AG09309 (cell line): ENCODE data around the gene PLD4.
"Not testable (repeated sequence)": the region's sequence is repeated elsewhere in the genome, so short reads cannot be mapped to it uniquely, and the experiment has no call there.

Experiments
- DNase-seq: peaks from one replicate; pipeline ENCODE4 v3.0.0-alpha.2; 2010; ENCODE audit warnings: low read depth
- H3K4me3 ChIP-seq: 2 replicates; pipeline ENCODE4 v1.5.1; 2011; ENCODE audit warnings: mild to moderate bottlenecking, low read depth, low read length, moderate library complexity; ENCODE audit not compliant: control insufficient read depth
- CTCF ChIP-seq: IDR thresholded peaks from 2 replicates; pipeline ENCODE4 v1.5.1; 2011; ENCODE audit warnings: mild to moderate bottlenecking, low read depth, low read length, inconsistent platforms; ENCODE audit not compliant: insufficient read depth, control insufficient read depth; ENCODE audit errors: missing control alignments

PLD4 gene

GRCh38 chr14:104897330-104898194, 27.1 kb upstream of the PLD4 start:
- DNase-seq, result no peak
- no peak overlapping the region for H3K4me3 ChIP-seq
- TF ChIP-seq CTCF, result no peak

- no peak for DNase-seq
- no peak for TF ChIP-seq CTCF
- H3K4me3 ChIP-seq, result no peak overlapping the region
Measured at GRCh38 chr14:104898195-104898558, 26.5 kb upstream of the PLD4 start.

- no peak for TF ChIP-seq CTCF
Measured at GRCh38 chr14:104898870-104899510, 25.7 kb upstream of the PLD4 start.

DNA sequence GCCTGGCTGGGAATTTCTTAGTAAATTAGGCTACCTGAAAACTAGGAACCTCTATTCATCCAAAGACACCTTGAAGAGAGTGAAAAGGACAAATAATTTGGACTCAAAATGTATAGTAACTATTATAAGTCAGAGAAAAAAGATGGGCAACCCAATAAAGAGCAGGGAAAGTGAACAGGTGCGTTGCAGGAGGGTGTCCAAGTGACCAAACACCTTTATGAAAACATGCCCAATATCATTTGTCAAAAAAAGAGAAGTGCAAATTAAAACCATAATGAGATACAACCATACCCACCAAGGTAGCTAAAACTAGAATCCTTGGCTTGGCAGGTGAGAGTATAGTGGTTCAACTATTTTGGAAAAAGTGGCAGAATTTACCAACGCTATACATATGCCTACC, 24.9 kb upstream of the PLD4 start:
- TF ChIP-seq CTCF, result no peak
- no peak overlapping the region for H3K4me3 ChIP-seq
- DNase-seq, result no peak

More at GRCh38 chr14:104898870-104899510, 25.7 kb upstream of the PLD4 start:
- no peak for DNase-seq
- H3K4me3 ChIP-seq, result no peak overlapping the region

- no peak overlapping the region for H3K4me3 ChIP-seq
- DNase-seq, result no peak
- no peak for TF ChIP-seq CTCF
Measured at GRCh38 chr14:104900639-104901512, 23.8 kb upstream of the PLD4 start.

DNA sequence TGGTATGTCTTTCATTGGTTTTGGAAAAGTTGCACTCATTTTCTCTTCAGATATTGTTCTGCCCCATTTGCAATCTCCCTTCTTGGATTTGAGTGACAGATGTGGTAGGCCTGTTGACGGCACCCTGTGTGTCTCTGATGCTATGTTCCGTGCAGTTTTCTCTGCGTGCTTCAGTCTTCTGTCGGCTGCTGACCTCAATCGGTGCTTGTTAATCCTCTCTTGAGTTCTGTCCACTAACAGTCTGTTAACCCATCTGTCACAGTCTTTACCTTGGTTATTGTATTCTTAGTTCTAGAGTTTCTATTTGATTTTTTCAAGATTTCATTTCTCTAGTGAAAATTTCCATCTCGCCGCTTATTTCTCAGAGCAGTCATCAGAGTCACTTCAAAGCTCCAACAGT, 20.7 kb upstream of the PLD4 start:
- no peak for TF ChIP-seq CTCF

GRCh38 chr14:104904650-104905578, 19.8 kb upstream of the PLD4 start:
- not testable (repeated sequence) for H3K4me3 ChIP-seq, DNase-seq

More for the DNA sequence above, 20.7 kb upstream of the PLD4 start:
- H3K4me3 ChIP-seq, result no peak overlapping the region
- no peak for DNase-seq

GRCh38 chr14:104905579-104905933, 19.1 kb upstream of the PLD4 start:
- H3K4me3 ChIP-seq, DNase-seq: not testable (repeated sequence)
